Memory B cell (primary cell): ENCODE measurements around the gene ASXL2.
"Not testable (repeated sequence)": the region's sequence is repeated elsewhere in the genome, so short reads cannot be mapped to it uniquely, and the experiment has no call there.

Source experiments
- ATAC-seq: fragments of 150-1000 bp; cut with Tn5 transposase; 2 replicates; pipeline ENCODE4 v1.10.0; 2021; ENCODE audit warnings: low read depth, mild to moderate bottlenecking, moderate library complexity
- DNase-seq, 2 donors: peaks; one replicate each; pipeline ENCODE4 v3.0.0; 2022; ENCODE audit warnings: low spot score in 2 of 2
- H3K27ac Mint-ChIP-seq: one replicate; pipeline ENCODE4 v1.8.0; 2022; ENCODE audit warnings: mild to moderate bottlenecking, moderate library complexity, mixed read lengths
- H3K27me3 Mint-ChIP-seq: one replicate; pipeline ENCODE4 v1.8.0; 2022; ENCODE audit warnings: mixed read lengths
- H3K36me3 Mint-ChIP-seq: one replicate; pipeline ENCODE4 v1.8.0; 2022; ENCODE audit warnings: mild to moderate bottlenecking, mixed read lengths
- H3K4me1 Mint-ChIP-seq: one replicate; pipeline ENCODE4 v1.8.0; 2022; ENCODE audit warnings: mixed read lengths
- H3K4me3 Mint-ChIP-seq: one replicate; pipeline ENCODE4 v1.8.0; 2022; ENCODE audit warnings: mild to moderate bottlenecking, moderate library complexity, mixed read lengths
- H3K9me3 Mint-ChIP-seq: one replicate; pipeline ENCODE4 v1.8.0; 2022; ENCODE audit warnings: mixed read lengths

Gene ASXL2

DNA sequence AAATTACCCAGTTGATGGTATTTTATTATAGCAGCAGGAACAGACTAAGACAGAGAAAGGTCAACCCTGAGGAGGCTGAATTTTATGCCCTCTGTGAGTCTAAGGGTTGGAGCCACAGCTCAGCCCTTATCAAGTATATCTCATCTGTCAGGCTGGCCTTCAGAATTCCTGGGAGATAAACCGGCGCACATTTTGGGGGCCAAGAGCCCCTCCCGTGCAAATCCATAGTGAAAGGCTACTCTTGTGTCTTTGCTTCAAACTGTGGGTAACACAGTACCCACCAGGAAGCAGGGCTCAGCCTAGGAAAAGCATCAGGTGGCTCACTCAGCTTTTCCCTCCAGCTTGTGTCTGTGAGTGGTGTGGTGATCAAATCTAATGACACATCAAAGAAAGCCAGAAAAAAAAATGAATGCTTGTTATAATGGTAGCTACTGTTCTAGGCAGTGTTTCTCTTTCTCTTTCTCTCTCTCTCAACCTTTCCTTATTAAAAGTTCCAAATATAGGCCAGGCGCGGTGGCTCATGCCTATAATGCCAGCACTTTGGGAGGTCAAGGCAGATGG lies 25.0 kb upstream of the ASXL2 start:
- Mint-ChIP-seq H3K36me3 (no peaks in the 10 kb centered on the region), H3K4me3 (no peak overlapping the region), H3K27me3 (peaks cover 5% of the 10 kb centered on the region), H3K4me1 (peaks cover 3% of the 10 kb centered on the region), H3K27ac (no peak overlapping the region), H3K9me3 (no peaks in the 10 kb centered on the region)
- DNase-seq (no peak), ATAC-seq (no peak)

DNA sequence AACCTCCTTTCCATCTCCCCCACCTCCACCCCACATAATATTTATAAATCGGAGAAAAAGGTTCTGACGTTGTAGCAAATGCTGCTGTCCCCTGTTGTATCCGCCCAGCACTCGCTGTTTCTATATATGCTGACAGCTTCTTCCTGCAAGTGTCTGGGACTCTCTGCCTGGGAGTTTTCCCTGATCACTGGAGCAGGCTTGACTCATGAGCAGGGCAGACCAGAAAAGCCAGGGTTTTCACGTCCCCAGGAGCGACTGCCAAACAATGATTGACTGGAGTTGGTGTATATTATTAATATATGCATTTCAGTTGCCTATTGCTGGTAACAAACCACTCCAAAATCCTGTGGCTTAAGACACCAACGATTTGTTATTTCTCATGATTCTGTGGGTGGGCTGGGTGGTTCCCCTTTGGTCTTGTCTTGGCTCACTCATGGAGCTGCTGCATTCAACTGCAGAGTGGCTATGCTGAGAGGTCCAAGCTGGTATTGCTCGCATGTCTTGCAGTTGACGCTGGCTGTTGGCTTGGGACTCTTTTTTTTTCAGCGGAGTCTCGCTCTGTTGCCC lies 21.2 kb upstream of the ASXL2 start:
- Mint-ChIP-seq H3K36me3 (peaks cover 2% of the 10 kb centered on the region), H3K27ac (no peak overlapping the region), H3K27me3 (no peaks in the 10 kb centered on the region), H3K4me3 (no peak overlapping the region), H3K9me3 (no peaks in the 10 kb centered on the region), H3K4me1 (peaks cover 7% of the 10 kb centered on the region)
- ATAC-seq (no peak), DNase-seq (no peak)

DNA sequence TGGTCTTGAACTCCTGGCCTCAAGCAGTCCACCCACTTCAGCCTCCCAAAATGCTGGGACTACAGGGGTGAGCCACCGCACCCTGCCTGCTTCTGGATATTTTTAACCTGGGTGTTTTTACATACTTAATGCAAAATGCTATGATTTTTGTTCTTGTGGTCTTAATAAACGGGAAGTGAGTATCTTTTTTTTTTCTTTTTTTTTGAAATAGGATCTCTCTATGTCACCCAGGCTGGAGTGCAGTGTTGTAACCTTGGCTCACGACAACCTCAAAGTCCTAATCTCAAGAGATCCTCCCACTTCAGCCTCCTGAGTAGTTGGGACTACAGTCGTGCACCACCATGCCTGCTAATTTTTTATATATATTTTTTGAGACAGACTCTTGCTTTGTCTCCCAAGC lies 19.2 kb upstream of the ASXL2 start:
- H3K36me3 Mint-ChIP-seq, result peaks cover 2% of the 10 kb centered on the region
- no peaks in the 10 kb centered on the region for H3K27me3 Mint-ChIP-seq
- no peaks in the 10 kb centered on the region for H3K9me3 Mint-ChIP-seq
- peak; percentile 92 for ATAC-seq
- no peak overlapping the region for H3K4me3 Mint-ChIP-seq
- peaks cover 7% of the 10 kb centered on the region for H3K4me1 Mint-ChIP-seq
- H3K27ac Mint-ChIP-seq, result no peak overlapping the region
- no peak for DNase-seq

DNA sequence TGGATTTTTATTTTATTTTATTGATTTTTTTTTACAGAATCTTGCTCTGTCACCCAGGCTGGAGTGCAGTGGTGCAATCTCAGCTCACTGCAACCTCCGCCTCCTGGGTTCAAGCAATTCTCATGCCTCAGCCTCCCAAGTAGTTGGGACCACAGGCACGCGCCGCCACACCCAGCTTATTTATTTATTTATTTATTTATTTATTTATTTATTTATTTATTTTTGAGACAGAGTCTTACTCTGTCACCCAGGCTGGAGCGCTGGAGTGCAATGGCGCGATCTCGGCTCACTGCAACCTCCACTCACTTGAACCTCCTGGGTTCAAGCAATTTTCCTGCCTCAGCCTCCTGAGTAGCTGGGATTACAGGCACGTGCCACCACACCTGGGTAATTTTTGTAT lies 18.0 kb upstream of the ASXL2 start:
- not testable (repeated sequence) for H3K36me3 Mint-ChIP-seq, H3K27me3 Mint-ChIP-seq, H3K4me1 Mint-ChIP-seq, DNase-seq, H3K27ac Mint-ChIP-seq, ATAC-seq, H3K9me3 Mint-ChIP-seq, H3K4me3 Mint-ChIP-seq

DNA sequence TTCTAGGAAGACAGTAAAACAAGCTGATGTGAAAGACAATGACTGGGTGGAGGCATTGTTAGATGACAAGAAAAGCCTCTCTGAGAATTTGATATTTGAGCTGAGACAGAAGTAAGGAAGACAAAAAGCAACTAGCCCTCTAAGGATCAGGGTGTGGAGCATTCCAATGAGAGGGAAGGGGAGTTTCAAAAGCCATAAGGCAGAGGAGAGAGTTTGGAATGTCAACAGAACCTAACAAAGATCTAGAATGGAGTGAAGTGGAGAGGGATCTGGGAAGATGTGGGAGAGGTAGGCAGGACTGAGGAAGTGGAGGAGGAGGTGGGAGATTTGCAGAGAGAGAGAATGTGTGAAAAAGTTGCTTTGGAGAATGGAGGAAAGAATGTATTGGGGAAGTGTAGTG lies 17.3 kb upstream of the ASXL2 start:
- H3K4me3 Mint-ChIP-seq, result no peak overlapping the region
- H3K27ac Mint-ChIP-seq, result no peak overlapping the region
- ATAC-seq (no peak), DNase-seq (no peak)
- H3K9me3 Mint-ChIP-seq, result no peaks in the 10 kb centered on the region
- H3K4me1 Mint-ChIP-seq, result peaks cover 7% of the 10 kb centered on the region
- H3K36me3 Mint-ChIP-seq, result peaks cover 2% of the 10 kb centered on the region
- no peaks in the 10 kb centered on the region for H3K27me3 Mint-ChIP-seq

DNA sequence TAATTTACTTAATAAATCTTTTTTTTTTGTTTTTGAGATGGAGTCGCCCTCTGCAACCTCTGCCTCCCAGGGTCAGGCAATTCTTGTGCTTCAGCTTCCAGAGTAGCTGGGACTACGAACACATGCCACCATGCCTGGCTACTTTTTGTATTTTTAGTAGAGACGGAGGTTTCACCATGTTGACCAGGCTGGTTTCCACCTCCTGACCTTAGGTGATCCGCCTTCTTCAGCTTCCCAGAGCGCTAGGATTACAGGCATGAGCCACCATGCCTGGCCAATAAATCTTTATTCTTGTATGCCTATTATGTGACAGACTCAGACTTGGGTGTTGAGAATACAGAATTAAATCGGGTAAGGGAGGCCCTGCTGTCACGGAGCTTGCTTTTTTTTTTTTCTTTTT lies 16.7 kb upstream of the ASXL2 start:
- H3K4me1 Mint-ChIP-seq, result peaks cover 7% of the 10 kb centered on the region
- H3K36me3 Mint-ChIP-seq, result peaks cover 2% of the 10 kb centered on the region
- no peak overlapping the region for H3K4me3 Mint-ChIP-seq
- no peak for DNase-seq
- ATAC-seq, result no peak
- H3K9me3 Mint-ChIP-seq, result no peaks in the 10 kb centered on the region
- no peak overlapping the region for H3K27ac Mint-ChIP-seq
- H3K27me3 Mint-ChIP-seq, result no peaks in the 10 kb centered on the region

DNA sequence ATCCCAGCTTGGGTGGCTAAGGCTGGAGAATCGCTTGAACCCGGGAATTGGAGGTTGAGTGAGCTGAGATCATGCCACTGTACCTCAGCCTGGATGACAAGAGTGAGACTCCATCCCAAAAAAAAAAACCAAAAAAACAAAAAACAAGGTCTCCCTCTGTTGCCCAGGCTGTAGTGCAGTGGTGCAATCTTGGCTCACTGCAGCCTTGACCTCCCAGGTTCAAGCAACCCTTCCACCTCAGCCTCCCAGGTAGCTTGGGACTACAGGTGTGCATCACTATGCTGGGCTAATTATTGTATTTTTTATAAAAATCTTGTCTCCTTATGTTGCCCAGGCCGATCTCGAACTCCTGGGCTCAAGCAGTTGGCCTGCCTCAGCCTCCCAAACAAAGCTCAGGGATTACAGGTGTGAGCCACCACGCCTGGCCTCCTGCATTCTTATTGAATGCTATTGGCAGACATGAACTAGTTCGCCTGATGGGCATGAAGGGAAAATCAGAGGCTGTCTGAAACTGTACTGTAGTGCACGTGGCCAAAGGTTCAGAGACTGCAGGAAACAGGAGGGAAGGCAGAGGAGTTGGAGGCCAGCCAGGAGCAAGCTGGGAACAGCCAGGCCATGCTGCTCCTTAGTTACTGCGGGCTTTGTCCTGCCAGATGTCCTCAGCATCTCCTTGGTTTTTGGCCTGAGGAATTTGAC lies 16.0 kb upstream of the ASXL2 start:
- ATAC-seq (no peak), DNase-seq (no peak)
- H3K27me3 Mint-ChIP-seq, result no peaks in the 10 kb centered on the region

DNA sequence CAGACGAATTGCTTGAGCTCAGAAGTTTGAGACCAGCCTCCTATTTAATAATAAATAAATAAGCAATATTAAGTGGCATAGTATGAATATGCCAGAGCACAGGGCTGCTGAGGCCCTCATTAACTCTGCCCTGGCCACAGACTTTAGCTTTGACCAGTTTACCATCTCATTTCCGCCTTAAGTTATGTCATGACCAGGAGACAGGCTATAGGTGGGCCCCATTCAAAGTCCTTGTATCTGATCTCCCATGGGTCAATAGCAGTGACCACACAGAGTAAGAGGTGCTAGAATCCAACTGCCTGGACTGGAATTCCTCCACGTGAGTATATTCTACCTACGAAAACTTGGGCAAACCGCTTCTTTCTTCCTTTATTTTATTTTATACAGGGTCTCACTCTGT lies 13.4 kb upstream of the ASXL2 start:
- no peak overlapping the region for H3K4me3 Mint-ChIP-seq
- ATAC-seq, result no peak

More for the DNA sequence above, 16.0 kb upstream of the ASXL2 start:
- H3K4me1 Mint-ChIP-seq, result peaks cover 7% of the 10 kb centered on the region
- no peaks in the 10 kb centered on the region for H3K9me3 Mint-ChIP-seq
- no peak overlapping the region for H3K4me3 Mint-ChIP-seq
- peaks cover 2% of the 10 kb centered on the region for H3K36me3 Mint-ChIP-seq
- H3K27ac Mint-ChIP-seq, result no peak overlapping the region

DNA sequence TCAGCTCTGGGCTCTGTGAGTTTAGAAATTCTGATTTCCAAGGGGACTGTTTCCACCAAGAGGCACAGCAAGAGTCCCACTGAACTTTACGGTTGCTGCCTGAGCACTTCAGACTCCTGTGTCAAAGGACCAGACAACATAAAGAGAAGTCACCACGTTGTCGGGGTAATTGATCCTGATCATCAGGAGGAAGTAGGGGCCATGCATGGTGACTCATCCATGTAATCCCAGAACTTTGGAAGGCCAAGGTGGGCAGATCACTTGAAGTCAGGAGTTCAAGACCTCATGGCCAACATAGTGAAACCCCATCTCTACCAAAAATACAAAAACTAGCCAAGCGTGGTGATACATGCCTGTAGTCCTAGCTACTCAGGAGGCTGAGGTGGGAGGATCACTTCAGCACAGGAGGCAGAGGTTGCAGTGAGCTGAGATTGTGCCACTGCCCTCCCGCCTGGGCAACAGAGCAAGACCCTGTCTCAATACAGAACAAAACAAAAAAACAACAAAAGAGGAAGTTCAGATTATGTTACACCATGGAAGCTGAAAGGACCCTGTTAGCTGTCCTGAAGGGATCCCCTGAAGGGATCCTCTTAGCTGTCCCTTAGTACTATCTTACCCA lies 9.4 kb upstream of the ASXL2 start:
- Mint-ChIP-seq H3K4me3 (no peak overlapping the region), H3K4me1 (no peaks in the 10 kb centered on the region), H3K27me3 (peaks cover 15% of the 10 kb centered on the region), H3K9me3 (no peaks in the 10 kb centered on the region), H3K36me3 (peaks cover 2% of the 10 kb centered on the region), H3K27ac (no peak overlapping the region)
- ATAC-seq (no peak), DNase-seq (no peak)

More for the DNA sequence above, 13.4 kb upstream of the ASXL2 start:
- no peak for DNase-seq
- peaks cover 2% of the 10 kb centered on the region for H3K36me3 Mint-ChIP-seq
- no peaks in the 10 kb centered on the region for H3K9me3 Mint-ChIP-seq
- H3K4me1 Mint-ChIP-seq, result peaks cover 4% of the 10 kb centered on the region
- peaks cover 2% of the 10 kb centered on the region for H3K27me3 Mint-ChIP-seq
- no peak overlapping the region for H3K27ac Mint-ChIP-seq

DNA sequence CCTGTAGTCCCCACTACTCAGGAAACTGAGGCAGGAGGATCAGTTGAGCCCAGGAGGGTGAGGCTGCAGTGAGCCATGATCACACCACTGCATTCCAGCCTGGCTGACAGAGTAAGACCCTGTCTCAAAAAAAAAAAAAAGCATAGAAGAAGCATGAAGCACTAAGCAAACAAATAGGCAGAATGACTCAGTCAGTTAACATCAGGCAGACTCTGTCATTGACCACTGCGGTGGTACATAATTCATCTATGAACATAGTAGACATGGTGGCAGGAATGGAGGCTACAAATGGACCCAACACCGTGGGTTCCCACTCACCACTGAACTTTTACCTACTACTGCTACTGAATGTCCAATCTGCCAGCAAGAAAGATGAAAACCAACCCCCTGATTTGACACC lies 7.6 kb upstream of the ASXL2 start:
- Mint-ChIP-seq H3K27me3 (peaks cover 15% of the 10 kb centered on the region), H3K36me3 (peaks cover 2% of the 10 kb centered on the region), H3K27ac (no peak overlapping the region), H3K9me3 (no peaks in the 10 kb centered on the region), H3K4me1 (no peaks in the 10 kb centered on the region), H3K4me3 (no peak overlapping the region)
- DNase-seq (no peak), ATAC-seq (no peak)

DNA sequence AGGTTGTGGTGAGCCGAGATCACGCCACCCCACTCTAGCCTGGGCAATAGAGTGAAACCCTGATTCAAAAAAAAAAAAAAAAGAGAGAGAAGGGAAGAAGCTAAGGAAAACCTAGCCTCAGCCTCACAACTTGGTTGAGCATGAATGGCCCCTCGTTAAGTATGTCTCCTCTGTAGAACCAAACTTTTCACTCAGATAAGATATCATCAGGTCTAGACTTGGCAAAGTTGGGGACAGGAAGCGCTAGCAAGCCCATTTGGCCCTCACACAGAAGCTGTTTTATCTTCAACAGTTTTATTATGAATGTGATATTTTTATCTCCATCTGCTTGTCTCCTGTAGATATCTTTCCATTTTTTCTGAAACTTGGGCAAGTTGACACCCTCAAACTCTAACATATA lies 3.5 kb upstream of the ASXL2 start:
- peaks cover 2% of the 10 kb centered on the region for H3K36me3 Mint-ChIP-seq
- no peak overlapping the region for H3K4me3 Mint-ChIP-seq
- H3K27ac Mint-ChIP-seq, result no peak overlapping the region
- H3K27me3 Mint-ChIP-seq, result peaks cover 13% of the 10 kb centered on the region
- H3K4me1 Mint-ChIP-seq, result peaks cover 9% of the 10 kb centered on the region
- no peak for ATAC-seq
- no peaks in the 10 kb centered on the region for H3K9me3 Mint-ChIP-seq
- no peak for DNase-seq

DNA sequence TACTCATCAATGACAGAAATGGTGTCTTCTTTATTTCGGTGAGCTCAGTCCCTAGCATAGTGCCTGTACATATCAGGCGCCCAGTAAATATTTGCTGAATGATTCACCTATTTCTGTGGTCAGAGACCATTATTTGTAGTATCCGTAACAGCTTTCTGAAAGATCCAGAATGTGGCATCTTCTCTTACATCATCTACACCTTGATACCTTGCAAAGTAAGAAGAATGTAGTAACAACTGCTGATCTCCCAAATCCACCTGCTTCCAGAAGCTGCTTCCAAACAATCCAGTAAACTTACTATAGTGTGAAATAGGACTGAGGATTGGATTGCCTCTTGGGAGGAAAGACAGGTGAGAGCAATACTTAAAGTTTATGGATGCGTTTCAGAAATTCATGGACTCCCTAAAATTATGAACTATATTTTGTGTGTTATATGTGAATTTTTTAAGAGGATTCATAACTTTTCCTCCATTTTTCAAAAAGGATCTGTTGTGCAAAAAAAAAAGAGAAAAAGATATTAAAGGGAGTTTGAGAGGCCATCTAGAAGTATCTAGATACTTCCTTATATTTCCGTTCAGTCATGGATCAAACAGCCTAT lies 945 bp upstream of the ASXL2 start:
- Mint-ChIP-seq H3K4me3 (peak overlapping the region; percentile 90), H3K27me3 (peaks cover 2% of the 10 kb centered on the region), H3K9me3 (no peaks in the 10 kb centered on the region), H3K36me3 (peaks cover 4% of the 10 kb centered on the region), H3K27ac (peak overlapping the region; percentile 77), H3K4me1 (peaks cover 12% of the 10 kb centered on the region)
- no peak for DNase-seq
- no peak for ATAC-seq

DNA sequence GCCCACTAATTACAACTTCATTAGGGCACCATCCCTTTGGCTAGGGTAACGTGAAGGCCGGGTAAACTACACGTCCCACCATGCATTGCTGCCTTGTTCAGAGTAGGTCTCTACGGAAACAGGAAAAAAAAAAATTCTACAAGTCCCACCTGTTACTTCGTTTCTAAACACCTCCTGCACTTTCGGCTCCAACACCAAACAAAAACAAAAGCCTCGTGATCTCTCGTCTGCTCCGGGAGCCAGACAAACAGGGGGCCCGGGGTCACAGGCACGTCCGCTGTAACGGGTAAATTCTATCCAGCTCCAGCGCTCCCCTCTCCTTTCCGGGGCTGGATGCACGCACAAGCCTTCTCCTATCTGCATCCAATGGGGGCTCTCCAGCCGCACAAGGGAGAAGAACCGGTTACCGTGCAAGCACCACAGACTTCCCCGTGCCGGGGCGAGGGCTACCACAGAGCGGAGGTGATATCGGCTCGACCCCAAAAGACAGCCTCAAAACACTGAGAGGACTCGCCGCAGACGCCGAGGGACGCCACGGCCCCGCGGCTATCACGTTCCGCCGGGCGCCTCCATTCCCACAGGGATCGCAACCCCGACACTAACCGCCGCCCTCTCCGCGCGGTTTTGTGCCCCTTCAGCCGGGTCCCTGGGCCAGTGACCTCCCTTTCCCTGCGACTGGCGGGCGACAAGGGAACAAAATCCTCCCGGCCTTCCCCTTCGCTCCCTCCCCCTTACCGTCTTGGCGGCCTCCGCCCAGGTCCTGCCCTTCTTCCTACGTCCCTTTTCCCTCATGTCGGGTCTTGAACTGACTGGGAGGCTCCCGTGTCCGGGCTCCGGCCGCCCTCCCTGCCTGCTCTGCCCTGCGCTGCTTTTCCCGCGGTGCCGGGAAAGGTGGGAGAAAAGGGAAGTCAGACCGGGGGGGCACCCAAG lies 591 bp downstream of the ASXL2 start:
- H3K27me3 Mint-ChIP-seq, result no peaks in the 10 kb centered on the region
- ATAC-seq (peak; percentile 41), DNase-seq (peak; percentile 28 to 54)

More for the DNA sequence above, 591 bp downstream of the ASXL2 start:
- peaks cover 4% of the 10 kb centered on the region for H3K36me3 Mint-ChIP-seq
- peak overlapping the region; percentile 77 for H3K27ac Mint-ChIP-seq
- H3K4me3 Mint-ChIP-seq, result peak overlapping the region; percentile 90
- peaks cover 15% of the 10 kb centered on the region for H3K4me1 Mint-ChIP-seq
- no peaks in the 10 kb centered on the region for H3K9me3 Mint-ChIP-seq
